GM20000 (cell line): Measurements from ENCODE around the gene UBTF.
A peak's percentile ranks its signal among the peaks of the same experiment; 100 is the strongest.

Experiments
- DNase-seq: peaks from one replicate; pipeline ENCODE4 v3.0.0; 2012; ENCODE audit warnings: low spot score
- TF ChIP-seq, protein P1 (sequence below): IDR thresholded peaks from 2 replicates; pipeline ENCODE4 v1.5.1; 2012; ENCODE audit warnings: mild to moderate bottlenecking, control low read depth; ENCODE audit errors: extremely low read depth, missing control alignments

The UBTF gene

DNA sequence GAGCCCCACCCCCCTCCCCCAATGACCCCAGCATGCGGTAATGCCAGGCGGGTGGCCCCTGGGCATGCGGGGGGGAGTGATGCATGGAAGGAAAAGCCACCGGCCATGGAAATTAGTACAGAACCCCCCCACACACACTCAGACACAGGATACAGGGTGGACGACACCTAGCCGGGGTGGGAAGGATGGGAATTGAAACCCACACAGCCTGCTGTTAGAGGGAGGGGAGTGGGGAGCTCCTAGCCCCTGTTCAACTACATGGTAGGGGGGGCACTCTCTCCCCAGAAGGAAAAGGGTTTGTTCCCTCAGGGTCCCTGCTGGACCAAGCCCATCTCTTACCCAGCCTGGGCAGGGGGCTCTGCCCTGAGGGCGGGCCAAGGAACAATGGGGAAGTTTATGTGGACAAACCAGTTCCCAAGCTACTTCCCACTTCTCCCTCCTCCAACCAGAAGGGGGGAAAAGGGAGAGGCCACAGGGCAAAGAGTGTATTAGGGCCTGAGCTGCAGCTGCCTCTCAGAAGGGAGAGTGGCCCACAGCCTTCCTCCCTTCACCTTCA, 27.5 kb downstream of the UBTF start:
- no peak for DNase-seq
- TF ChIP-seq, protein P1, sequence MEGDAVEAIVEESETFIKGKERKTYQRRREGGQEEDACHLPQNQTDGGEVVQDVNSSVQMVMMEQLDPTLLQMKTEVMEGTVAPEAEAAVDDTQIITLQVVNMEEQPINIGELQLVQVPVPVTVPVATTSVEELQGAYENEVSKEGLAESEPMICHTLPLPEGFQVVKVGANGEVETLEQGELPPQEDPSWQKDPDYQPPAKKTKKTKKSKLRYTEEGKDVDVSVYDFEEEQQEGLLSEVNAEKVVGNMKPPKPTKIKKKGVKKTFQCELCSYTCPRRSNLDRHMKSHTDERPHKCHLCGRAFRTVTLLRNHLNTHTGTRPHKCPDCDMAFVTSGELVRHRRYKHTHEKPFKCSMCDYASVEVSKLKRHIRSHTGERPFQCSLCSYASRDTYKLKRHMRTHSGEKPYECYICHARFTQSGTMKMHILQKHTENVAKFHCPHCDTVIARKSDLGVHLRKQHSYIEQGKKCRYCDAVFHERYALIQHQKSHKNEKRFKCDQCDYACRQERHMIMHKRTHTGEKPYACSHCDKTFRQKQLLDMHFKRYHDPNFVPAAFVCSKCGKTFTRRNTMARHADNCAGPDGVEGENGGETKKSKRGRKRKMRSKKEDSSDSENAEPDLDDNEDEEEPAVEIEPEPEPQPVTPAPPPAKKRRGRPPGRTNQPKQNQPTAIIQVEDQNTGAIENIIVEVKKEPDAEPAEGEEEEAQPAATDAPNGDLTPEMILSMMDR: no peak

DNA sequence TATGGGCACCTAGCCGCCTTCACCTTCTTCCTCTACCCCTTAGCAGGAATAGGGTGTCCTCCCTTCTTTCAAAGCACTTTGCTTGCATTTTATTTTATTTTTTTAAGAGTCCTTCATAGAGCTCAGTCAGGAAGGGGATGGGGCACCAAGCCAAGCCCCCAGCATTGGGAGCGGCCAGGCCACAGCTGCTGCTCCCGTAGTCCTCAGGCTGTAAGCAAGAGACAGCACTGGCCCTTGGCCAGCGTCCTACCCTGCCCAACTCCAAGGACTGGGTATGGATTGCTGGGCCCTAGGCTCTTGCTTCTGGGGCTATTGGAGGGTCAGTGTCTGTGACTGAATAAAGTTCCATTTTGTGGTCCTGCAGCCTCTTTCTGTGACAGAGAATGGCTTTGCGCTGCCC, 28.1 kb downstream of the UBTF start:
- TF ChIP-seq, protein P1: no peak
- no peak for DNase-seq

DNA sequence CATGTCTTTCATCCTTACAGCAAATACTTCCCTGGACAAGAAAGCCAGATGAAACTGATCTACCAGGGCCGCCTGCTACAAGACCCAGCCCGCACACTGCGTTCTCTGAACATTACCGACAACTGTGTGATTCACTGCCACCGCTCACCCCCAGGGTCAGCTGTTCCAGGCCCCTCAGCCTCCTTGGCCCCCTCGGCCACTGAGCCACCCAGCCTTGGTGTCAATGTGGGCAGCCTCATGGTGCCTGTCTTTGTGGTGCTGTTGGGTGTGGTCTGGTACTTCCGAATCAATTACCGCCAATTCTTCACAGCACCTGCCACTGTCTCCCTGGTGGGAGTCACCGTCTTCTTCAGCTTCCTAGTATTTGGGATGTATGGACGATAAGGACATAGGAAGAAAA, 29.0 kb downstream of the UBTF start:
- TF ChIP-seq, protein P1: no peak
- no peak for DNase-seq

- no peak for DNase-seq
- TF ChIP-seq, protein P1: no peak
Measured at GRCh38 chr17:44188576-44189403, 30.7 kb downstream of the UBTF start.

GRCh38 chr17:44187131-44187899, 32.2 kb downstream of the UBTF start:
- DNase-seq: no peak
- TF ChIP-seq, protein P1: no peak

GRCh38 chr17:44186307-44187130, 33.0 kb downstream of the UBTF start, which contains the start of gene TMUB2:
TMUB2 (plus strand) TSS chr17:44186972; CDS start chr17:44187709, 737 bp downstream.
- TF ChIP-seq, protein P1: no peak
- peak; percentile 100 for DNase-seq
